HepG2 (cell line): ENCODE data around the gene FAM47B. TPM values are rescaled to one million over a fixed set of nuclear protein-coding genes. Genes with fewer than 3 reads are reported as not detected.

Experiments used
- ATAC-seq: fragments of 200-7000 bp; cut with Tn5 transposase; 3 replicates; pipeline ENCODE4 v1.9.1; 2020; ENCODE audit warnings: mild to moderate bottlenecking, moderate library complexity
- BruUV-seq: library from RNA; stranded (reverse); fragments of 400-500 nt; replicated peaks from 2 replicates; lab custom pipeline; 2021; lab: Mats Ljungman, UMichigan
- CTCF ChIA-PET: fragments of 300-600 bp; formaldehyde crosslinking; extraction: SDS; loops from one replicate; lab custom pipeline; 2021; ENCODE audit warnings: low total read pairs, inconsistent platforms, low intra/inter-chr PET ratio; lab: Yijun Ruan, JAX
- POLR2A ChIA-PET: fragments of 350-600 bp; sonication (Branson Sonifier 250); formaldehyde crosslinking; loops from one replicate; lab custom pipeline; 2020; ENCODE audit warnings: antibody characterized with exemption, inconsistent platforms; lab: Yijun Ruan, JAX
- DNase-seq: peaks from one replicate; pipeline ENCODE4 v3.0.0-alpha.2; 2015; ENCODE audit warnings: low spot score
- FAIRE-seq: peaks from 3 replicates; lab custom pipeline; 2011; peaks lifted over from hg19 to GRCh38; lab: Jason Lieb, UNC
- H2AFZ ChIP-seq: one replicate; pipeline ENCODE4 v1.6.1; 2011; ENCODE audit warnings: low read length, inconsistent platforms
- H3K27ac ChIP-seq: fragments of 300-600 bp; 3 replicates; pipeline ENCODE4 v1.8.0; 2011; ENCODE audit warnings: mixed run types, mild to moderate bottlenecking, mixed read lengths, low read length, inconsistent platforms; ENCODE audit not compliant: insufficient read depth; ENCODE audit errors: extremely low read length
- H3K27me3 ChIP-seq, 2 experiments: fragments of 200-600 bp in 1 of 2; 2 replicates in 1 of 2; 3 replicates in 1 of 2; pipeline versions ENCODE4 v1.6.0 to v1.8.0; 2011; ENCODE audit warnings: low read length in 2 of 2, mild to moderate bottlenecking in 2 of 2, moderate library complexity in 2 of 2, inconsistent platforms in 1 of 2; ENCODE audit not compliant: insufficient read depth in 2 of 2, control insufficient read depth in 1 of 2
- H3K36me3 ChIP-seq, 2 experiments: fragments of 200-600 bp in 1 of 2; replicated peaks in 1 of 2; 2 replicates in 1 of 2; 3 replicates in 1 of 2; pipeline versions ENCODE4 v1.5.1 to v1.8.0; 2011; ENCODE audit warnings: low read length in 2 of 2, inconsistent platforms in 1 of 2; ENCODE audit not compliant: insufficient read depth in 2 of 2, control insufficient read depth in 1 of 2
- H3K4me1 ChIP-seq: 2 replicates; pipeline ENCODE4 v1.5.1; 2012; ENCODE audit warnings: low read length, inconsistent platforms; ENCODE audit not compliant: insufficient read depth
- H3K4me2 ChIP-seq: 2 replicates; pipeline ENCODE4 v1.6.0; 2011; ENCODE audit warnings: low read depth, low read length, inconsistent platforms
- H3K4me3 ChIP-seq, 3 experiments: fragments of 200-600 bp in 1 of 3; sonication (generic), shearing (Covaris generic) in 1 of 3; replicated peaks in 1 of 3; 2 replicates each; pipeline ENCODE4 v1.5.1; 2011 to 2016; ENCODE audit warnings: low read length in 3 of 3, inconsistent platforms in 2 of 3, low read depth in 2 of 3, mild to moderate bottlenecking in 2 of 3, control low read depth in 1 of 3, mixed read lengths in 1 of 3; ENCODE audit not compliant: insufficient read depth in 1 of 3
- H3K79me2 ChIP-seq: one replicate; pipeline ENCODE4 v1.6.1; 2011; ENCODE audit warnings: low read length, inconsistent platforms; ENCODE audit not compliant: insufficient read depth
- H3K9ac ChIP-seq: 2 replicates; pipeline ENCODE4 v1.6.0; 2011; ENCODE audit warnings: mild to moderate bottlenecking, low read depth, low read length, inconsistent platforms; ENCODE audit not compliant: insufficient read depth
- H3K9me3 ChIP-seq: 2 replicates; pipeline ENCODE4 v1.5.1; 2012; ENCODE audit warnings: mild to moderate bottlenecking, low read length
- H4K20me1 ChIP-seq: 2 replicates; pipeline ENCODE4 v1.6.0; 2011; ENCODE audit warnings: inconsistent platforms, mild to moderate bottlenecking, low read length, moderate library complexity; ENCODE audit not compliant: insufficient read depth
- FOXO4 ChIP-seq: sonication (generic); formaldehyde crosslinking; conservative IDR thresholded peaks from 2 replicates; pipeline ENCODE4 v1.8.1; 2023; ENCODE audit warnings: missing genetic modification reagents
- GATAD2A ChIP-seq: IDR thresholded peaks from 2 replicates; pipeline ENCODE4 v1.6.1; 2016
- MATR3 ChIP-seq: sonication (generic); formaldehyde crosslinking; IDR thresholded peaks from 2 replicates; pipeline ENCODE4 v1.4.0; 2020; ENCODE audit warnings: missing genetic modification reagents
- ZFP82 ChIP-seq: sonication (generic); formaldehyde crosslinking; IDR thresholded peaks from 2 replicates; pipeline ENCODE4 v1.5.1; 2020; ENCODE audit warnings: mild to moderate bottlenecking, missing genetic modification reagents, borderline replicate concordance
- ZFYVE20 ChIP-seq: sonication (generic); formaldehyde crosslinking; IDR thresholded peaks from 2 replicates; pipeline ENCODE4 v1.8.0; 2023; ENCODE audit warnings: low read depth, mild to moderate bottlenecking, moderate library complexity, missing genetic modification reagents, borderline replicate concordance
- WGBS: methylation state at CpG from one replicate; pipeline ENCODE4 v1.1.6; 2017; ENCODE audit warnings: low lambda C conversion rate; 5-methylcytosine and 5-hydroxymethylcytosine counted together
- in situ Hi-C: cut with HindIII; loops from 2 replicates; pipeline ENCODE4 v1.10.0; 2017; ENCODE audit warnings: low pct_unique_long_range_greater_than_20kb; ENCODE audit not compliant: extremely low pct_ligation_motif_present
- intact Hi-C: fragments of 100-400 bp; cut with micrococcal nuclease; formaldehyde crosslinking; loops from one replicate; pipeline ENCODE4 v1.10.0; 2022; ENCODE audit not compliant: unreplicated experiment
- polyA plus RNA-seq, 8 experiments: library from polyadenylated mRNA; depleted of rRNA in 3 of 8; stranded (reverse) in 7 of 8; unstranded in 1 of 8; fragments of >200 nt; fragmentation: Illumina TruSeq in 4 of 8; extraction: Trizol in 4 of 8; gene quantifications; 2 replicates each; pipeline versions ENCODE4 v1.2.1 to v1.2.3, GENCODE V29; 2011 to 2016; ENCODE audit warnings: low read depth in 4 of 8, missing spikeins in 1 of 8, mixed read lengths in 1 of 8; ENCODE audit not compliant: insufficient read depth in 1 of 8
- total RNA-seq, 5 experiments: library from RNA; depleted of rRNA; stranded (reverse); fragments of >200 nt; fragmentation: Illumina TruSeq; extraction: Trizol; gene quantifications; 2 replicates each; pipeline ENCODE4 v1.2.3, GENCODE V29; 2016; ENCODE audit warnings: low read depth in 1 of 5
- TF ChIP-seq, protein P1 (sequence below): conservative IDR thresholded peaks from 2 replicates; pipeline ENCODE4 v1.6.1; 2018; ENCODE audit warnings: missing genetic modification reagents

The FAM47B gene
- total and polyA plus RNA-seq, 2 of the 13 experiments (the other 11 are each of a cell fraction or from before 2014, with no cell fraction given), result not detected

- Histone ChIP-seq H3K4me1 (no peaks in the 10 kb centered on the region), H3K36me3 (no peaks in the 10 kb centered on the region), H4K20me1 (no peaks in the 10 kb centered on the region), H3K27me3 (no peaks in the 10 kb centered on the region), H3K9me3 (no peaks in the 10 kb centered on the region), H3K4me3 (no peak overlapping the region), H3K9ac (no peak overlapping the region), H3K79me2 (no peaks in the 10 kb centered on the region), H3K27ac (no peak overlapping the region), H3K4me2 (no peak overlapping the region), H2AFZ (no peak overlapping the region)
- TF ChIP-seq ZFP82 (CRISPR knock-in tag), result no peak
- no peak for TF ChIP-seq GATAD2A
- no peak for TF ChIP-seq FOXO4 (CRISPR knock-in tag)
- no peak for TF ChIP-seq MATR3 (CRISPR knock-in tag)
- TF ChIP-seq, protein P1, sequence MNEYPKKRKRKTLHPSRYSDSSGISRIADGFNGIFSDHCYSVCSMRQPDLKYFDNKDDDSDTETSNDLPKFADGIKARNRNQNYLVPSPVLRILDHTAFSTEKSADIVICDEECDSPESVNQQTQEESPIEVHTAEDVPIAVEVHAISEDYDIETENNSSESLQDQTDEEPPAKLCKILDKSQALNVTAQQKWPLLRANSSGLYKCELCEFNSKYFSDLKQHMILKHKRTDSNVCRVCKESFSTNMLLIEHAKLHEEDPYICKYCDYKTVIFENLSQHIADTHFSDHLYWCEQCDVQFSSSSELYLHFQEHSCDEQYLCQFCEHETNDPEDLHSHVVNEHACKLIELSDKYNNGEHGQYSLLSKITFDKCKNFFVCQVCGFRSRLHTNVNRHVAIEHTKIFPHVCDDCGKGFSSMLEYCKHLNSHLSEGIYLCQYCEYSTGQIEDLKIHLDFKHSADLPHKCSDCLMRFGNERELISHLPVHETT (CRISPR knock-in tag), result no peak
- no peak for TF ChIP-seq ZFYVE20 (CRISPR knock-in tag)
- WGBS, result 2% methylated on average over 2 of the region's 2 CpGs
- POLR2A ChIA-PET, result no interaction called here
- no TSS peak for BruUV-seq
- CTCF ChIA-PET, result no interaction called here
- in situ Hi-C loops (no loop called here), intact Hi-C loops (no loop called here)
- FAIRE-seq, result no peak
- no peak for ATAC-seq
- DNase-seq, result no peak
These were observed 33.4 kb upstream of the FAM47B start for GRCh38 chrX:34909151-34909550.
